NCI-H187 treated with DMSO at 0.1 percent for 48 hours (cell line): ENCODE data around the gene OSBPL2.

Experiments
- DNase-seq: peaks from one replicate; lab custom pipeline; 2025; lab: John Stamatoyannopoulos, UW

The OSBPL2 gene

DNA sequence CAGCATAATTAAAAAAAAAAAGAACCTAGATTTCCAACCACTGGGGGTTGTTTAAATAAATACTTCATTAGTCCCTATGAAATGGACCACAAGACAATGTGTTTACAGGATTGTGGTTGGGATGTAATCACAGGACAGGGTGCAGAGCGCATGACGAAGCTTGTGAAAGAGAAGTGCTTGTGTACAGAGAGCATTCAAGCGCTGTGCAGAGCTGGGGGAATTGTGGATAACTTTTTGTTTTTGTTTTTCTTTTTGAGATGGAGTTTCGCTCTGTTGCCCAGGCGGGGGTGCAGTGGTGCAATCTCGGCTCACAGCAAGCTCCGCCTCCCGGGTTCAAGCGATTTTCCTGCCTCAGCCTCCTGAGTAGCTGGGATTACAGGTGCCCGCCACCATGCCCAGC lies 106.5 kb downstream of the OSBPL2 start:
- no peak for DNase-seq
